ENCODE results near the gene BAZ1A.
"Not testable (repeated sequence)": the region's sequence is repeated elsewhere in the genome, so short reads cannot be mapped to it uniquely, and the experiment has no call there.

BAZ1A gene

GRCh38 chr14:34853041-34853440 lies 22.1 kb downstream of the BAZ1A start:
- DNase-seq (ENCODE audit: low read depth), result no peak

GRCh38 chr14:34851395-34851794 lies 23.8 kb downstream of the BAZ1A start:
- peak; percentile 15 for DNase-seq (ENCODE audit: low read depth)

- no peak for DNase-seq (ENCODE audit: low read depth)
Observed at GRCh38 chr14:34845869-34846268, 29.3 kb downstream of the BAZ1A start.

- DNase-seq (ENCODE audit: low read depth), result peak; percentile 56
Observed at GRCh38 chr14:34843011-34843554, 32.1 kb downstream of the BAZ1A start.

GRCh38 chr14:34837801-34838322 lies 37.3 kb downstream of the BAZ1A start:
- DNase-seq (ENCODE audit: low read depth), result no peak

GRCh38 chr14:34835312-34835711 lies 39.8 kb downstream of the BAZ1A start:
- DNase-seq (ENCODE audit: low read depth), result no peak

- DNase-seq (ENCODE audit: low read depth), result no peak
Observed at GRCh38 chr14:34833549-34834523, 41.3 kb downstream of the BAZ1A start.

- peak; percentile 17 for DNase-seq (ENCODE audit: low read depth)
Observed at GRCh38 chr14:34826661-34827060, 48.5 kb downstream of the BAZ1A start.

GRCh38 chr14:34824826-34825225 lies 50.3 kb downstream of the BAZ1A start:
- DNase-seq (ENCODE audit: low read depth), result no peak

- DNase-seq (ENCODE audit: low read depth), result no peak
Observed at GRCh38 chr14:34824256-34824655, 50.9 kb downstream of the BAZ1A start.

- DNase-seq (ENCODE audit: low read depth), result no peak
Observed at GRCh38 chr14:34817768-34818167, 57.4 kb downstream of the BAZ1A start.

GRCh38 chr14:34810028-34810427 lies 65.1 kb downstream of the BAZ1A start:
- no peak for DNase-seq (ENCODE audit: low read depth)

- no peak for DNase-seq (ENCODE audit: low read depth)
Observed at GRCh38 chr14:34806257-34806656, 68.9 kb downstream of the BAZ1A start.

- DNase-seq (ENCODE audit: low read depth), result no peak
Observed at GRCh38 chr14:34804933-34805332, 70.2 kb downstream of the BAZ1A start.

GRCh38 chr14:34798861-34799260 lies 76.3 kb downstream of the BAZ1A start:
- not testable (repeated sequence) for DNase-seq (ENCODE audit: low read depth)

GRCh38 chr14:34797747-34798583 lies 77.2 kb downstream of the BAZ1A start:
- DNase-seq (ENCODE audit: low read depth), result no peak

GRCh38 chr14:34796902-34797301 lies 78.3 kb downstream of the BAZ1A start:
- no peak for DNase-seq (ENCODE audit: low read depth)

- no peak for DNase-seq (ENCODE audit: low read depth)
Observed at GRCh38 chr14:34794941-34795340, 80.2 kb downstream of the BAZ1A start.

- no peak for DNase-seq (ENCODE audit: low read depth)
Observed at GRCh38 chr14:34794217-34794616, 80.9 kb downstream of the BAZ1A start.

- no peak for DNase-seq (ENCODE audit: low read depth)
Observed at GRCh38 chr14:34792598-34792997, 82.6 kb downstream of the BAZ1A start.

- DNase-seq (ENCODE audit: low read depth), result no peak
Observed at GRCh38 chr14:34785223-34786006, 89.7 kb downstream of the BAZ1A start.
